ENCODE results near the gene FUCA1.
"Not testable (repeated sequence)": the region's sequence is repeated elsewhere in the genome, so short reads cannot be mapped to it uniquely, and the experiment has no call there.

The FUCA1 gene

GRCh38 chr1:23851406-23851805, 16.7 kb downstream of the FUCA1 start:
- not testable (repeated sequence) for H4K8ac ChIP-seq (ENCODE audit: low read depth, low read length); H3K14ac ChIP-seq (ENCODE audit: low read length); H2AK5ac ChIP-seq (ENCODE audit: low read depth, low read length); H3K27me3 ChIP-seq (ENCODE audit: control insufficient read depth in 3 of 3, insufficient read depth in 3 of 3, low read depth in 1 of 3, low read length in 3 of 3); H3K4me2 ChIP-seq (ENCODE audit: insufficient read depth, low read length, poor library complexity, severe bottlenecking); H3K18ac ChIP-seq (ENCODE audit: low read length); H3K36me3 ChIP-seq (replicated peaks in 1 of 2; ENCODE audit: control insufficient read depth in 2 of 2, insufficient read depth in 2 of 2, low read length in 2 of 2); H3K4ac ChIP-seq (ENCODE audit: low read length); H3K9me3 ChIP-seq (replicated peaks in 1 of 2; ENCODE audit: control insufficient read depth in 2 of 2, insufficient read depth in 1 of 2, low read depth in 1 of 2, low read length in 2 of 2); H3K79me1 ChIP-seq (ENCODE audit: low read depth, low read length); DNase-seq (ENCODE audit: low spot score); H3K27ac ChIP-seq (replicated peaks; ENCODE audit: low read length); H2BK5ac ChIP-seq (ENCODE audit: low read length); H2BK15ac ChIP-seq (ENCODE audit: low read length); H4K91ac ChIP-seq (ENCODE audit: low read depth, low read length, poor library complexity); H2AFZ ChIP-seq (ENCODE audit: low read length); H3K9ac ChIP-seq (ENCODE audit: low read depth, low read length, poor library complexity); H2BK12ac ChIP-seq (ENCODE audit: low read length); H3K4me3 ChIP-seq (ENCODE audit: low read length in 2 of 2); H3K4me1 ChIP-seq (ENCODE audit: control insufficient read depth in 2 of 2, insufficient read depth in 1 of 2, low read depth in 1 of 2, low read length in 2 of 2); H2BK120ac ChIP-seq (ENCODE audit: low read depth, low read length); H3K23ac ChIP-seq (ENCODE audit: low read depth, low read length, poor library complexity)

GRCh38 chr1:23848673-23849616, 19.1 kb downstream of the FUCA1 start:
- Histone ChIP-seq H2AK5ac (ENCODE audit: low read depth, low read length) (no peak overlapping the region), H2BK12ac (ENCODE audit: low read length) (no peak overlapping the region), H3K27ac (replicated peaks; ENCODE audit: low read length) (no peak overlapping the region), H2AFZ (ENCODE audit: low read length) (no peak overlapping the region), H3K14ac (ENCODE audit: low read length) (no peak overlapping the region), H4K8ac (ENCODE audit: low read depth, low read length) (no peak overlapping the region), H3K79me1 (ENCODE audit: low read depth, low read length) (no peaks in the 10 kb centered on the region), H3K23ac (ENCODE audit: low read depth, low read length, poor library complexity) (no peak overlapping the region), H3K4me3 (ENCODE audit: low read length in 2 of 2) (no peak overlapping the region), H3K9me3 (replicated peaks in 1 of 2; ENCODE audit: control insufficient read depth in 2 of 2, insufficient read depth in 1 of 2, low read depth in 1 of 2, low read length in 2 of 2) (peaks cover 0 to 8% of the 10 kb centered on the region in 2 donors), H3K36me3 (replicated peaks in 1 of 2; ENCODE audit: control insufficient read depth in 2 of 2, insufficient read depth in 2 of 2, low read length in 2 of 2) (peaks cover 0 to 2% of the 10 kb centered on the region in 2 donors), H3K27me3 (ENCODE audit: control insufficient read depth in 3 of 3, insufficient read depth in 3 of 3, low read depth in 1 of 3, low read length in 3 of 3) (no peaks in the 10 kb centered on the region), H3K4ac (ENCODE audit: low read length) (no peak overlapping the region), H3K4me1 (ENCODE audit: control insufficient read depth in 2 of 2, insufficient read depth in 1 of 2, low read depth in 1 of 2, low read length in 2 of 2) (no peaks in the 10 kb centered on the region), H3K18ac (ENCODE audit: low read length) (no peak overlapping the region), H2BK120ac (ENCODE audit: low read depth, low read length) (no peak overlapping the region), H3K9ac (ENCODE audit: low read depth, low read length, poor library complexity) (no peak overlapping the region), H2BK5ac (ENCODE audit: low read length) (no peak overlapping the region), H4K91ac (ENCODE audit: low read depth, low read length, poor library complexity) (no peak overlapping the region), H2BK15ac (ENCODE audit: low read length) (no peak overlapping the region), H3K4me2 (ENCODE audit: insufficient read depth, low read length, poor library complexity, severe bottlenecking) (no peak overlapping the region)
- no peak for DNase-seq (ENCODE audit: low spot score)
- WGBS, 2 donors (ENCODE audit: extremely low coverage in 2 of 2, insufficient read length in 2 of 2, insufficient replicate concordance in 1 of 2) = no CpG with 5 or more reads among the region's 12 CpGs

- H3K27me3 ChIP-seq (ENCODE audit: control insufficient read depth in 3 of 3, insufficient read depth in 3 of 3, low read depth in 1 of 3, low read length in 3 of 3); H3K4me1 ChIP-seq (ENCODE audit: control insufficient read depth in 2 of 2, insufficient read depth in 1 of 2, low read depth in 1 of 2, low read length in 2 of 2); H2BK120ac ChIP-seq (ENCODE audit: low read depth, low read length); H3K18ac ChIP-seq (ENCODE audit: low read length); H2BK15ac ChIP-seq (ENCODE audit: low read length); H3K79me1 ChIP-seq (ENCODE audit: low read depth, low read length); H3K14ac ChIP-seq (ENCODE audit: low read length); H3K9ac ChIP-seq (ENCODE audit: low read depth, low read length, poor library complexity); H4K8ac ChIP-seq (ENCODE audit: low read depth, low read length); DNase-seq (ENCODE audit: low spot score); H3K27ac ChIP-seq (replicated peaks; ENCODE audit: low read length); H4K91ac ChIP-seq (ENCODE audit: low read depth, low read length, poor library complexity); H3K23ac ChIP-seq (ENCODE audit: low read depth, low read length, poor library complexity); H3K4me3 ChIP-seq (ENCODE audit: low read length in 2 of 2); H2AK5ac ChIP-seq (ENCODE audit: low read depth, low read length); H3K4ac ChIP-seq (ENCODE audit: low read length); H3K36me3 ChIP-seq (replicated peaks in 1 of 2; ENCODE audit: control insufficient read depth in 2 of 2, insufficient read depth in 2 of 2, low read length in 2 of 2); H2AFZ ChIP-seq (ENCODE audit: low read length); H3K4me2 ChIP-seq (ENCODE audit: insufficient read depth, low read length, poor library complexity, severe bottlenecking); H3K9me3 ChIP-seq (replicated peaks in 1 of 2; ENCODE audit: control insufficient read depth in 2 of 2, insufficient read depth in 1 of 2, low read depth in 1 of 2, low read length in 2 of 2); H2BK12ac ChIP-seq (ENCODE audit: low read length); H2BK5ac ChIP-seq (ENCODE audit: low read length): not testable (repeated sequence)
- WGBS, 2 donors (ENCODE audit: extremely low coverage in 2 of 2, insufficient read length in 2 of 2, insufficient replicate concordance in 1 of 2) = no CpG with 5 or more reads among the region's 2 CpGs
These were observed 20.5 kb downstream of the FUCA1 start for GRCh38 chr1:23847482-23848095.

- DNase-seq (ENCODE audit: low spot score) = no peak
- Histone ChIP-seq H3K9ac (ENCODE audit: low read depth, low read length, poor library complexity) (peak overlapping the region; percentile 21), H3K36me3 (replicated peaks in 1 of 2; ENCODE audit: control insufficient read depth in 2 of 2, insufficient read depth in 2 of 2, low read length in 2 of 2) (peaks cover 0 to 2% of the 10 kb centered on the region in 2 donors), H2BK120ac (ENCODE audit: low read depth, low read length) (no peak overlapping the region), H2BK12ac (ENCODE audit: low read length) (no peak overlapping the region), H3K4me1 (ENCODE audit: control insufficient read depth in 2 of 2, insufficient read depth in 1 of 2, low read depth in 1 of 2, low read length in 2 of 2) (no peaks in the 10 kb centered on the region), H2AFZ (ENCODE audit: low read length) (no peak overlapping the region), H4K91ac (ENCODE audit: low read depth, low read length, poor library complexity) (no peak overlapping the region), H3K9me3 (replicated peaks in 1 of 2; ENCODE audit: control insufficient read depth in 2 of 2, insufficient read depth in 1 of 2, low read depth in 1 of 2, low read length in 2 of 2) (peaks cover 0 to 8% of the 10 kb centered on the region in 2 donors), H3K18ac (ENCODE audit: low read length) (no peak overlapping the region), H2AK5ac (ENCODE audit: low read depth, low read length) (no peak overlapping the region), H2BK15ac (ENCODE audit: low read length) (no peak overlapping the region), H3K23ac (ENCODE audit: low read depth, low read length, poor library complexity) (no peak overlapping the region), H3K27ac (replicated peaks; ENCODE audit: low read length) (no peak overlapping the region), H3K4me2 (ENCODE audit: insufficient read depth, low read length, poor library complexity, severe bottlenecking) (no peak overlapping the region), H3K27me3 (ENCODE audit: control insufficient read depth in 3 of 3, insufficient read depth in 3 of 3, low read depth in 1 of 3, low read length in 3 of 3) (no peaks in the 10 kb centered on the region), H3K4ac (ENCODE audit: low read length) (no peak overlapping the region), H3K79me1 (ENCODE audit: low read depth, low read length) (no peaks in the 10 kb centered on the region), H3K4me3 (ENCODE audit: low read length in 2 of 2) (no peak overlapping the region), H4K8ac (ENCODE audit: low read depth, low read length) (no peak overlapping the region), H3K14ac (ENCODE audit: low read length) (no peak overlapping the region), H2BK5ac (ENCODE audit: low read length) (no peak overlapping the region)
- WGBS, 2 donors (ENCODE audit: extremely low coverage in 2 of 2, insufficient read length in 2 of 2, insufficient replicate concordance in 1 of 2) = no CpG with 5 or more reads among the region's 2 CpGs
These were observed 22.9 kb downstream of the FUCA1 start for GRCh38 chr1:23845163-23845562.
